ENCODE data around the gene SMCR8. TPM values are rescaled to one million over a fixed set of nuclear protein-coding genes. Genes with fewer than 3 reads are reported as not detected.

SMCR8 gene
- total and polyA plus RNA-seq, 2 of the 8 experiments (the other 6 are each of a cell fraction or from before 2014, with no cell fraction given): 6.9 to 18.5 TPM

DNA sequence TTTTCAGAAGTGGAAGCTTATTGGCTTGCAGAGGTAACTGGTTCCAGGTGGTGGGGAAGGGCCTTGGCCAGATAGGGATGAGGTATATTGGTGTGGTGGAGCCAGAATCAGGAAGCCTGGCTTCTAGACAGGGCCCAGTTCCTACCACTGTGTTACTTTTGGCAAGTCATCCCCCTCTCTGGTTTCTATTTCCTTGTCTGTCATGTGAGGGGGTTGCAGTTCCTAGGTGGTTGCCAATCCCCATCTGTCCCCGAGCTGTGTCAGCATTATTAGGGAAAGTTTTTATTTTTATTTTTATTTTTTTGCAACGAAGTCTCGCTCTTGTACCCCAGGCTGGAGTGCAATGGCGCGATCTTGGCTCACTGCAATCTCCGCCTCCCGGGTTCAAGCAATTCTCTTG is 3.0 kb downstream of the SMCR8 start:
- H3K4ac ChIP-seq (replicated peaks; ENCODE audit: insufficient read length, low read depth, low read length): no peak overlapping the region
- peaks cover 12 to 32% of the 10 kb centered on the region in 2 experiments for H4K20me1 ChIP-seq (replicated peaks in 1 of 2; ENCODE audit: control insufficient read depth in 1 of 2, insufficient read depth in 2 of 2, low read length in 2 of 2)
- H2AFZ ChIP-seq (ENCODE audit: low read length): no peak overlapping the region
- H3K36me3 ChIP-seq (ENCODE audit: control insufficient read depth in 2 of 4, insufficient read depth in 4 of 4, low read length in 3 of 4): peaks cover 3 to 10% (median 6%) of the 10 kb centered on the region in 4 experiments; a peak in 5 of 8 replicates
- peaks cover 7% of the 10 kb centered on the region for H3K23me2 ChIP-seq (ENCODE audit: low read depth, low read length)
- DNase-seq (ENCODE audit: low read depth in 1 of 2, low spot score in 2 of 2) (no peak), FAIRE-seq (no peak)
- H2BK20ac ChIP-seq (ENCODE audit: low read length): no peak overlapping the region
- WGBS, 2 experiments (ENCODE audit: extremely low coverage in 1 of 2, insufficient coverage in 1 of 2, insufficient read length in 1 of 2, insufficient replicate concordance in 2 of 2, low coverage in 1 of 2, low lambda C conversion rate in 2 of 2, missing lambda C conversion rate in 1 of 2): 96% methylated on average over 7 of the region's 7 CpGs; no CpG with 5 or more reads in 1 of the 2 experiments
- no peak overlapping the region for H2BK15ac ChIP-seq (ENCODE audit: low read length)
- no peak overlapping the region for H4K8ac ChIP-seq (ENCODE audit: extremely low read depth, insufficient read depth, low read length)
- peak overlapping the region; percentile 13 to 14; a peak in 2 of 4 replicates for H3K4me2 ChIP-seq (ENCODE audit: insufficient read depth in 1 of 2, low read depth in 2 of 2, low read length in 2 of 2)
- POLR2A ChIA-PET (ENCODE audit: partially characterized antibody): interaction anchor here (1.3 to 8.8 kb wide), 2 partner anchors 10 to 14 kb away, joined by 3 to 52 read pairs; no protein-coding TSS in a partner anchor
- no peak overlapping the region for H2BK5ac ChIP-seq (ENCODE audit: low read depth, low read length)
- H2BK120ac ChIP-seq (replicated peaks; ENCODE audit: low read depth, low read length): no peak overlapping the region
- H3K4me3 ChIP-seq (ENCODE audit: extremely low read depth in 1 of 4, insufficient read depth in 2 of 4, low read depth in 3 of 4, low read length in 4 of 4): no peak overlapping the region; a peak in 2 of 8 replicates
- 0 out of 7 replicates have a peak overlapping the region, but pooled peaks of 1 of the 4 experiments have one; percentile 30 for H3K9ac ChIP-seq (replicated peaks in 1 of 4; ENCODE audit: extremely low read depth in 1 of 4, low read depth in 3 of 4, low read length in 3 of 4)
- H2AK5ac ChIP-seq (ENCODE audit: low read depth, low read length): no peak overlapping the region
- no peak overlapping the region for H4K91ac ChIP-seq (replicated peaks; ENCODE audit: insufficient read length, low read length)
- CTCF ChIA-PET (ENCODE audit: partially characterized antibody): interaction anchor here (1.3 kb wide), 1 partner anchor 15 kb away, joined by 3 read pairs; no protein-coding TSS in a partner anchor
- no peak overlapping the region for H3K23ac ChIP-seq (ENCODE audit: insufficient read length)
- peaks cover 28% of the 10 kb centered on the region for H3K79me1 ChIP-seq (ENCODE audit: low read depth, low read length)
- no peak overlapping the region for H3K27ac ChIP-seq (ENCODE audit: low read depth, low read length)
- H3K9me3 ChIP-seq (ENCODE audit: insufficient read depth in 2 of 2, low read depth in 1 of 2, low read length in 1 of 2): no peaks in the 10 kb centered on the region
- peaks cover 0 to 12% (median 4%) of the 10 kb centered on the region in 4 experiments; a peak in 5 of 7 replicates for H3K4me1 ChIP-seq (replicated peaks in 1 of 4; ENCODE audit: control insufficient read depth in 3 of 4, insufficient read depth in 4 of 4, low read length in 3 of 4)
- no peaks in the 10 kb centered on the region for H3K27me3 ChIP-seq (replicated peaks in 1 of 4; ENCODE audit: control insufficient read depth in 3 of 4, extremely low read depth in 1 of 4, insufficient read depth in 3 of 4, low read length in 3 of 4)
- H3K56ac ChIP-seq (replicated peaks; ENCODE audit: insufficient read length, low read depth, low read length): no peak overlapping the region
- no peak overlapping the region for H3K14ac ChIP-seq (ENCODE audit: insufficient read length)
- H2BK12ac ChIP-seq (ENCODE audit: low read depth, low read length): no peak overlapping the region
- H3K79me2 ChIP-seq (ENCODE audit: control insufficient read depth in 1 of 2, insufficient read depth in 2 of 2, low read length in 2 of 2): peaks cover 19 to 62% of the 10 kb centered on the region in 2 experiments
- H4K5ac ChIP-seq (ENCODE audit: insufficient read length, low read depth, low read length): no peak overlapping the region
- no peak overlapping the region for H3K18ac ChIP-seq (ENCODE audit: extremely low read depth, low read length)
- TF ChIP-seq RNF2 (IDR thresholded peaks at IDR 0.05; ENCODE audit: borderline replicate concordance, low read depth, low read length, missing control alignments, poor library complexity, severe bottlenecking): no peak
- TF ChIP-seq FOSL1 (IDR thresholded peaks at IDR 0.05; ENCODE audit: insufficient read depth, low read depth, low read length): no peak
- TF ChIP-seq JUND (IDR thresholded peaks at IDR 0.05; ENCODE audit: low read length): no peak
- TF ChIP-seq CTBP2 (IDR thresholded peaks at IDR 0.05; ENCODE audit: borderline replicate concordance, insufficient read depth, insufficient read length, low read length): no peak
- no peak for TF ChIP-seq BACH1 (IDR thresholded peaks at IDR 0.05; ENCODE audit: low read length)
- no peak for TF ChIP-seq SIRT6 (IDR thresholded peaks at IDR 0.05; ENCODE audit: low read length)
- no peak for TF ChIP-seq ASH2L (IDR thresholded peaks at IDR 0.05; ENCODE audit: low read length)
- TF ChIP-seq SIN3A (conservative IDR thresholded peaks at IDR 0.05 in 1 of 2, IDR thresholded peaks at IDR 0.05 in 1 of 2; ENCODE audit: low read depth in 1 of 2, low read length in 2 of 2): no peak
- TF ChIP-seq CEBPB (IDR thresholded peaks at IDR 0.05; ENCODE audit: low read depth, low read length): no peak
- TF ChIP-seq RAD21 (IDR thresholded peaks at IDR 0.05 in 1 of 2, conservative IDR thresholded peaks at IDR 0.05 in 1 of 2; ENCODE audit: low read depth in 2 of 2, low read length in 2 of 2): no peak
- TF ChIP-seq KDM1A (IDR thresholded peaks at IDR 0.05; ENCODE audit: borderline replicate concordance, low read length): no peak
- no peak for TF ChIP-seq POU5F1 (IDR thresholded peaks at IDR 0.05; ENCODE audit: low read depth, low read length)
- no peak for TF ChIP-seq YY1 (IDR thresholded peaks at IDR 0.05; ENCODE audit: low read depth, low read length)
